NCI-H1048 (cell line): ENCODE results near the gene RNF212.
A peak's percentile ranks its signal among the peaks of the same experiment; 100 is the strongest.
"Not testable (repeated sequence)": the region's sequence is repeated elsewhere in the genome, so short reads cannot be mapped to it uniquely, and the experiment has no call there.

Experiments used
- DNase-seq: peaks from one replicate; lab custom pipeline; 2025; lab: John Stamatoyannopoulos, UW

Gene RNF212

DNA sequence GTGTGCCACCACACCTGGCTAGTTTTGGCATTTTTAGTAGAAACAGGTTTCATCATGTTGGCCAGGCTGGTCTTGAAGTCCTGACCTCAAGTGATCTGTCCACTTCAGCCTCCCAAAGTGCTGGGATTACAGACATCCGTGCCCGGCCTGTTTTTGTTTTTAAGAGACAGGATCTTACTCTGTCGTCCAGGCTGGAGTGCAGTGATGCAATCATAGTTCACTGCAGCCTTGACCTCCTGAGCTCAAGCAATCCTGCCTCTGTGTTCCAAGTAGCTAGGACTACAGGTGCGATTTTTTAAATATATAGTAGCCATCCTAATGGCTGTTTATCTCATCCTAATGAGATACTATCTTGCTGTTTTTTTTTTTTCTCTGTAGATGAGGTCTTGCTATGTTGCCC lies 47.6 kb downstream of the RNF212 start:
- DNase-seq, result no peak

DNA sequence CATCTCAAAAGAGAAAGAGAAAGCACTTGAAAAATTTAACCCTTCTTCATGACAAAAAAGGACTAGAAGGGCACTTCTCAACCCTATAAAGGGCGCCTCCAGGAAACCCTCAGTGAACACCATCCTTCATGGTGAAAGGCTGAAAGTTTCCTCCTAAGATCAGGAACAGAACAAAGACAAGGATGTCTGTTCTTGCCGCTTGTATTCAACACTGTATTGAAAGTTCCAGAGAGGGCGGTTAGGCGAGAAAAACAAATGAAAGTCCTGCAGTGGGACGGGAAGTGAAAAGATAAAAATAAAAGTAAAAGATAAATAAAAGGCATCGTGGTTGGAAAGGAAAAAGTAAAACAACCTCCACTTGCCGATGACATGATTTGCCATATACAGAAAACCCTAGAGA lies 50.9 kb downstream of the RNF212 start:
- DNase-seq, result no peak

DNA sequence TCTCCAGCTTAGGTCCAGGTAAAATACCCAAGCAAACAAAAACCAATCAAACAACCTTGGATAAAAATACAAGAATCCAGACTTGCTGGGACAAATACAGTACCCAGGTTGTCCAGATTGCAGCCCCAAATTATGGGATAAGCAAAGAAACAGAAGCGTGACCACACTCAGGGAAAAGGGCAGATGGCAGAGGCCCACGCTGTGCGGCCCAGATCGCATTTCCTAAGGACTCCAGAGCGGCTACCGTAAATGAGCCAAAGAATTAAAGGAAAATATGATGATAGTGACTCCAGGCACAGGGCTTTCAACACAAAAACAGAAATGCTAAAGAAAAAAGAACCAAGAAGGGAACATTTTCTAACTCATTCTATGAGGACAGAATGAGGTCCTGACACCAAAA lies 51.6 kb downstream of the RNF212 start:
- no peak for DNase-seq

DNA sequence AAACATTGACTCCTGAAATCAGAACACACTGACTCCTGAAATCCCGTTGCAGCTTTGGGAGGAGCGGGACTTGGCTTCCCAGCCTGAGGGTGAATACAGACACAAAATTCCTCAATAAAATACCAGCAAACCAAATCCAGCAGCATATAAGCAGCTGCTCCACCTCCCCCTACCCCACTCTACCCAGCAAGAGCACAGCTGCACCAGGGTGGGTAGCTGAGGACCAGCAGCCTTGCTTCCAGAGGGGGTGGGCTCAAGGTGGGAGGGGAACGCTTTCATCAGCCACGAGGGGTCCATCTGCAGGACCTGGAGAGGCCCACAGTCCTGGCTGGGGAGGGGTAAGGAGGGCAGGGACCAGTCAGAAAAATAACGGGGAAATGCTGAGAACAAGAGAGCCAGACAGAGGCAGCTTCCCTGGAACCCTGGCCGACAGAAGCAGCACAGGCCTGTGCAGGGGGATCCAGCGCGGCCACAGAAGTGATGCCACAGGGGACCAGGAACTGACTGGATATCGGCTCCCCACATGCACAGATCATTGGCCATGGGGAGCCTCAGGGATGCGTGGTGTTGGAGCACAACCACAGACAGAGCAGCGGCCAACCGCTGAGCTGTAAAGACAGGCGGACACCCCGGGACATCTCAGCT lies 52.2 kb downstream of the RNF212 start:
- DNase-seq, result no peak

DNA sequence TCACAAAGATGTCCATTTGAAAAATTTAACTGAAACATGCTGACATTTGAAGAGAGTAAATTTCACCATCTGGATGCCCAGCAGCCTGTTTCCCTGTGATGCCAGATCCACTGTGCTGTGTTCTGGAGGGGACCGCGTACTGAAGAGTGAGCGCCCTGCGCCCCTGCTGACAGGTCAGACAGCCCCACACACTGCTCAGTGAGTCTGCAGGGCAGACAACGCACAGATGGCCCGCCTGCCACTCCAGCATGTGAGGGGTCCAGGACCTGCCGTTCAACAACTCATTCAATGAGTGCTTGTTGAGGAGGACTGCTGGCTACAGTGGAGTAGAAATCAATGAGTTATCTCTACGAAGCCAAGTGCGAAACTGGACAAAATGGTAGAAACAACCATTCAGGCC lies 52.7 kb downstream of the RNF212 start:
- no peak for DNase-seq

DNA sequence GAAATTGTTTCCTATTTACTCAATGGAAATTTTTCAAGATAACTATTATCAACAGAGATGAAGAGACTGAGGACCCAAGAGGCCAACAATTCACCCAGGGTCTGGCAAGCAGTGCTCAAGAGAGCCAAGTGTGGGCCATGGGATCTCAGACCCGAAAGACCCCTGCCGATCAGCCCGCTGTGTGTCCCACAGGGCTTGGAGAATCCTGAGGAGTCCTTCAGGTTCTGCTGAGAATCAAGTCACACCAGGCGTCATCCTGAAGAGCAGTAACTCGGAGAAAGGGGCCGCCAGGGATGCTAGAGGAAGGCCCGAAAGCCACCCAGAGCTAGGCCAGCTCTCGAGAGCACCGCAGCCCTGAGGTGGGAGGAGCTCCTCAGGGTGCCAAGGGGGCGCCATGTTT lies 53.2 kb downstream of the RNF212 start:
- no peak for DNase-seq

DNA sequence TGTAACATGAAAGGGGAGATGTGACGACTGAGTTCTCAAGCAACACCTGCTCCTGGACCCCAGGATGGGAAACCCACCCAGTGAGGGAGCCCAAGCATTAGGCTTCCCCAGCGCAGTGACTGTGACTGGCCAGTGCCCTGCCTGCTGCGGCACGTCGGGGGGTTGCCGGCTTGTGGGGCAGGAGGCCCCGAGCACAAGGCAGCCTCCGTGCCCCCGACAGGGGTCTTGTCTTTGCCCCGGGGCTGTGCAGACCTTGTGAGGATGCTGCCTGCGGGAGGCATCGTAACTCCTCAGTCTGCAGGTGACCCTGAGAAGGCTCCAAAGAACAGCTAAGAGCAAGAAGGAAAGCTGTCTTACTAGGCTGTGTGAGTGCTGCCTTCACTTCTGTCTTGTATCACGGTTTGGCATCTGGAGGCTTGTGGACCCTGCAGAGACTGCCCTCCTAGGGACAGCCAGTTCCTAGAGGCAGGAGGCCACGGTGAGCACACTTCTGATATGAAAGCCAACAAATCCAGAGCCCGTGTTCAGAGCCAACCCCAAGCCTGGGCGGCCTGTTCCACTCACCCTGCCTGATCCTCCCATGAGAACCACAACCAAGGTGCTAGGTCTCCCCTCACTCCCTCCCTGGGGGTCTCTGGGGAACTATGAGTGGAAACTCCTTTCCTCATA lies 54.2 kb downstream of the RNF212 start:
- no peak for DNase-seq

DNA sequence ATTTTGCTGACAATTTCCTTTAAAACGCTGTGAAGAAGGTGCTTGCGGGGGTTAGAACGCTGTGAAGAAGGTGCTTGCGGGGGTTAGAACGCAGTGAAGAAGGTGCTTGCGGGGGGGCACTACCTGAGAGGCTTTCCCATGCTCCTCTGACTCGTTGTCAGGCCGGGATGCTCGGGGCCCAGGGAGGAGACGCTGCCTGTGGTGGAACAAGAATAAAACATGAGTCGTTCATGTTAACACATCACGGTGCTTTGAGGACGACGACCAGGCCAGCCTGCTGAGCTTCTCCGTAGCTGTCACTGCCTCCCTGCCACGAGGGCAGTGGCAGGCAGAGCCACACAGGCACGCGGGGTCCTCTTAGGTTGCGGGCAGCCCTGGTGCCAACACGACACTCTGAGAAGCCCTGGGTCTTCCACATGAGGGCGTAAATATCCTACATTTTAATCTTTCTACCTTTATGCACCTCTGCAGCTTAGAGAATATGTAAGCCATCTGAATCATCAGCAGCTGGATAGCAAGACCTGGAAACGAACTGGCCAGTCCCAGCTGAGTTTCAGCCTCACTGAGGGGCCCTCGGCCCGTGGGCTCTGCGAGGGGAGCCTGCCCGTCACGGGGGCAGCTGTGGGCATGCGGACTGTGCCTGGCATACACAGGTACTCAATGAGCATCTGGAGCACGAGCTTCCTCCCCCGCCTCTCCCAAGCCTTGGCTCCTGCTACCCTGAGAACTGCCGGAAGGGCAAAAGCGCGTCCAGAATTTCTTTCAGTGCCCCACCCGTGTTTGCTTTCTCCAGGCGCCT lies 55.0 kb downstream of the RNF212 start:
- no peak for DNase-seq

DNA sequence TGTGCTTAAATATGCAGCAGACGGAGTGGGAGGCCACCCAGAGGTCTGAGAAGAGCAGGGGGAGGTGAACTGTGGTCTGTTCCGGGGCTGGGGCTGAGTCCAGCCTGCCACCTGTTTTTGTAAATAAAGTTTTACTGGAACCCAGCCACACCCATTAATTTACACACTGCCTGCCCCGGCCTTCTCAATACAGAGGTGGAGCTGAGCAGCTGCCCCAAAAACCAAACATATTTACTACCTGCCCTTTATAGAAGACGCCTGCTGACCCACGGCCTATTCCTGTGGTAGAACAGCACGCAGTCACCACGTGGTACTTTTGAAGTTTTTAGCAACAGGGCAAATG lies 56.0 kb downstream of the RNF212 start:
- DNase-seq, result no peak

DNA sequence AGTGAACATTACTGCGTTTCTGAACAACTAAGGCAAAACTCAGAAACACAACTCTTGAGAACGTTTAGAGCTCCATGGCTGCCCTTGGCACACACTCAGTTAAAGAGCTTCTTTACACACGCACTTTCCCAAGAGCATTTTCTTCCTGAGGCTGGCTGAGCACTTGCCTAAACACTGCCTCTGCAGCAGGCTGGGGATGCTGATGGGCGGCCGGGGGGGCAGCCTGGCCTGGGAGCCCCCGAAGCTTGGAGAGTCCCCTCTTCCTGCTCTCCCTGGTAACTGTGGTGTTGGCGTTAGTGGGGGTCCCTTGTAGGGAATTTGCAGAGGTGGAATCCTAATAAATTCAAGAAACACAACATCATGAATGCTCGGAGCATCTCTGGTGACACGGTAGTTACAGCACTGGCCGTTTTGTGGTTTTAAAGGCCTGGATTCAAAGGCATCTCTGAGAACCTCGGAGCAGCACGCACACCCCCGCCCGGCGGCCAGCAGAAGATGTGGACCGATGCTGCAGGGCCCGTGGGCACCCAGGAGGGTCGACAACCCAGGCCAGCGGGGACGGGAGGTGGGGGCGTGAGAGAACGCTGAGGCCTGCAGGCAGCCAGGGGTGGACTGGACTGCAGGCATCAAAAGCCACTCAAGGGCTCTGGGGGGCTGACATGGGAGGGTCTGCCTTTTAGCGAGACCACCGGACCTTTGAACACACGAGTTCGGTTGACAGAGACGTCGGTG lies 56.5 kb downstream of the RNF212 start:
- DNase-seq, result no peak

DNA sequence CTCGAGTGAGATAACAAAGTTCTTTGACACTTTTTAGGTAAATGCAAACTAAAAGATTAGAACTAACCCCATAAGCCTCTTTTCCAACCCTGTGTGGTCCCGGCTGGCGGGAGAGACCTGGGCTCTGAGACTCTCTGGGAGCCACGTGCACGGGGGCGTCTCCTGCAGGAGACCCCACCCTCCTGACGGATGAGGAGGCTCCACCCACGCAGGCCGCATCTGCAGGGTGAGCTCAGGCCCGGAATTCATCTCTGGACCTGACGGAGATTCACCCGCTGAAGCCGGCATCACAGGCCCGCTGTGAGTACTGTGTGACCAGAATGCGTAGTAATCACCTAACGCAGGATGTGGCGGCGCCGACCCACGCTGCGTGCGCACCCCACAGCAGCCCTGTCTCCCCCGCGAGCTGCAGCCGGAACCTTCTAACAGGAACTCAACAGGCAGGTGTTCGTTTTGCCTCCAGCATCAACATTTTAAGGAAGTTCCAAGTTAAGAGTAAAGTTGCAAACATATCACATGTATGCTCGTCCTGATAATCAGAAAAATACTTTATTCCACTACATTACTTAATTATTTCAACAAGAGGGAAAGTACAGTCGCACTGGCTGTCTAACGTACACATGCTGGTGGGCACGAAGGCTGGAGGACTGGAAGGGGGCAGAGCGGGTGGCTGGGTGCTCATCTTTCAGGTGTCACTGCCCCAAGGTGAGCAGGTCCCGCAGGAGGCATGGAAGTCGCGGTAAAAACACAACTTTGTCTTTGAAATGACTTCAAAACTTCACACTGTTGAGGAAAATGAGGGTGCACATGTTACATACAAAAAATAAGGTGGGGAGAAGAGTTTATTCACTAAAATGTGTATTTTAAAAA lies 57.4 kb downstream of the RNF212 start:
- DNase-seq, result peak; percentile 5

DNA sequence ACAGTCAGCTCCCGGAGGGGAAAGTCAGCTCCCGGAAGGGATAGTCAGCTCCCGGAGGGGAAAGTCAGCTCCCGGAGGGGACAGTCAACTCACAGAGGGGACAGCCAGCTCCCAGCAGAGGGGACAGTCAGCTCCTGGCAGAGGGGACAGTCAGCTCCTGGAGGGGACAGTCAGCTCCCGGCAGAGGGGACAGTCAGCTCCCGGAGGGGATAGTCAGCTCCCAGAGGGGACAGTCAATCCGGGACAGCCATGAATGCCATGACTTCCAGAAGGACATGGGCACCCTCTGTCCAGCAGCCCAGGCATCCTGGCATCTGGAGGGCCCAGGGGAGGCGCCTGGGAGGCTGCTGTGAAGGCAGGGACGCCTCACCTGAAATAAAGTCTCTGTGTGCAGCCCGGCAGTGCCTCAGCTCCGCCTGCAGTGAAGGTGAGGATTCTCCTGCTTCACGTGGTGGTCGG lies 58.1 kb downstream of the RNF212 start:
- DNase-seq, result not testable (repeated sequence)

DNA sequence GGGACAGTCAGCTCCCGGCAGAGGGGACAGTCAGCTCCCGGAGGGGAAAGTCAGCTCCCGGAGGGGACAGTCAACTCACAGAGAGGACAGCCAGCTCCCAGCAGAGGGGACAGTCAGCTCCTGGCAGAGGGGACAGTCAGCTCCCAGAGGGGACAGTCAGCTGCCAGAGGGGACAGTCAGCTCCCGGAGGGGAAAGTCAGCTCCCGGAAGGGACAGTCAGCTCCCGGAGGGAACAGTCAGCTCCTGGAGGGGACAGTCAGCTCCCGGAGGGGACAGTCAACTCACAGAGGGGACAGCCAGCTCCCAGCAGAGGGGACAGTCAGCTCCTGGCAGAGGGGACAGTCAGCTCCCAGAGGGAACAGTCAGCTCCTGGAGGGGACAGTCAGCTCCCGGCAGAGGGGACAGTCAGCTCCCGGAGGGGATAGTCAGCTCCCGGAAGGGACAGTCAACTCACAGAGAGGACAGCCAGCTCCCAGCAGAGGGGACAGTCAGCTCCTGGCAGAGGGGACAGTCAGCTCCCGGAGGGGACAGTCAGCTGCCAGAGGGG lies 58.6 kb downstream of the RNF212 start:
- DNase-seq, result not testable (repeated sequence)

DNA sequence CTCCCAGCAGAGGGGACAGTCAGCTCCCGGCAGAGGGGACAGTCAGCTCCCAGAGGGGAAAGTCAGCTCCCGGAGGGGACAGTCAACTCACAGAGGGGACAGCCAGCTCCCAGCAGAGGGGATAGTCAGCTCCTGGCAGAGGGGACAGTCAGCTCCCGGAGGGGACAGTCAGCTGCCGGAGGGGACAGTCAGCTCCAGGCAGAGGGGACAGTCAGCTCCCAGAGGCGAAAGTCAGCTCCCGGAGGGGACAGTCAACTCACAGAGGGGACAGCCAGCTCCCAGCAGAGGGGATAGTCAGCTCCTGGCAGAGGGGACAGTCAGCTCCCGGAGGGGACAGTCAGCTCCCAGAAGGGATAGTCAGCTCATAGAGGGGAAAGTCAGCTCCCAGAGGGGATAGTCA lies 59.5 kb downstream of the RNF212 start:
- DNase-seq, result not testable (repeated sequence)

DNA sequence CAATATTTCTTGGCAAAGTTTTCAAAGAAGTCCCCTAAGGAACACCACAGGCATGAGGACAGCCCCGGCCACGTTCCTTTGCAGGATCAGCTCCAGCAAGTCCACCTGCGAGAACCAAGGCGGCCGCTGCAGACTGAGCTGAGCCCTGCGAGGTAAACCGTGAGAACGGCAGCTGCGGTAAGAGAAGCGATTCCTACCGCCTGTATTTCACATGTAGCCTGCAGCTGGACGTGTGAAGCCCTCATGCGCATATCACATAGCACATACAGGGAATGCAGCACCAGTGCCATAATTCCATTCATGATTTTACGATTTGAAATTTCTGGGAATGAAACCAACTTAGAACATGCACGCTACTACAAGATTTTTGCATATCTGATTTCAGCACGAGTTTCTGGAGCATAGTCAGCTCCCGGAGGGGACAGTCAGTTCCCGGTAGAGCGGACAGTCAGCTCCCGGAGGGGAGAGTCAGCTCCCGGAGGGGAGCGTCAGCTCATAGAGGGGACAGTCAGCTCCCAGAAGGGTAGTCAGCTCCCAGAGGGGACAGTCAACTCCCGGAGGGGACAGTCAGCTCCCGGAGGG lies 60.2 kb downstream of the RNF212 start:
- no peak for DNase-seq

DNA sequence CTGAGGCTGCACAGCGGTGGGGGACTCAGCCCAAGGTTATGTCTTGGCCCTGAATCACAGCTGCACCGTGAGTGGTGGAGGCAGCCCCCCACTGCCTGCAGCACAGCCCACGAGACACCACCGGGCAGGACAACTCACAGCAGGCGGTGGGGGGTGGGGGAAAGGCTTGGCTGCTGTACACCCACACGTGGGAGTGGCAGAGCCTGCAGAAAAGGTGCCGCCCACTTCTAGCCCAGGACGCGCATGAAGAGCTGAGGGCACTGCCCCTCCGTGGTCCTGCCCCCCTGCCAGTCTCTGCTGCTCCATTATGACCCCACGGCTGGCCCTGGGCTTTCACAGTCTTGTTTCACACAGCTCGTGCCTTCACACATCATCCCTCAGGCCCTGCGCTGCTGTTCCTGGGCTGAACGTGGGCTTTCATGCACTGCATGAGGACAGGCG lies 61.1 kb downstream of the RNF212 start:
- no peak for DNase-seq

DNA sequence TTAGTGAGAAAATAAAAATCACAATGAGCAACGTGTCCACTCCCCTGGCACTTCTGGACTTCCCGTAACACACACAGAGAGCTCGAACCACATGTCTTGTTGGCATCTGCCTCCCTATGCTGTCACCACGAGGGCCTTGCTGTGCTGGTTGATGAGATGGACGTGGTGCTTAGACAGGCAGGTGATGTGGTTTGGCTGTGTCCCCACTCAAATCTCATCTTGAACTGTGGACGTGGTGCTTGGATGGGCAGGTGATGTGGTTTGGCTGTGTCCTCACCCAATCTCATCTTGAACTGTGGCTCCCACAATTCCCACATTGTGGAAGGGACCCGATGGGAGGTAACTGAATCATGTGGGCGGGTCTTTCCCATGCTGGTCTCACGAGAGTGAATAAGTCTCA lies 61.9 kb downstream of the RNF212 start:
- no peak for DNase-seq

DNA sequence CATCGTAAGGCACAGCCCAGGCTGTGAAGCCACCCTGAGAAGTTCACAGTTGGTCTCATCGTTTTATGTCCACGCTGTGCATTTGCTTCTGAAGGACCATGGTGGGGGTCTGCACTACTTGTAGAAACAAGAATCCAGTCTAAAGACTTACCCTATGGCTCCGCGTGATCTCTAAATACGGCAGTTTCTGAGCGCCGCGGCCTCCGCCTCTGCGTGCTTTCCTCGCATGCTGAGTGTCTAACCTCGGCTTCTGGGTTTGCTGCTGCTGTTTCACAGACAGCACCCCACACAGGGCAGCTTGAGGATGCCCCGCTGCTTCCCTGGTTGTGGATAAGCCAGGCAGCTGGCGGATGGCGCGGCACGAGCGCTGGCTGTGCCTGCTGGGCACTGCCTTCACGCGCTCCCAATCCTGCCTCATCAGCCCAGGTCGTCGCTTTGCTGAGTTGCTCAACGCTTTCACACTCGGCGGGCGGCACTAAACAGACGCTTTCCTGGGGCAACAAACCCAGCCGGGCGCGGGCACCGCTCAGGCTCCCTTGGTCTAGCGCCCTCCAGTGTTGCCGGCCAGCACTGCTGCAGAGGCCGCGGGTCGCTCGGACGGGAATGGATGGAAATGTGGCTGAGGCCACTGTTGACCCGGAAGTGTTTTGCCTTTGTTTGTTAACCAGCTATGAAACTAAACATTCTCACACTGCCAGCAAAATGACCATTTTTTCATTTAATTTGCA lies 62.7 kb downstream of the RNF212 start:
- no peak for DNase-seq

DNA sequence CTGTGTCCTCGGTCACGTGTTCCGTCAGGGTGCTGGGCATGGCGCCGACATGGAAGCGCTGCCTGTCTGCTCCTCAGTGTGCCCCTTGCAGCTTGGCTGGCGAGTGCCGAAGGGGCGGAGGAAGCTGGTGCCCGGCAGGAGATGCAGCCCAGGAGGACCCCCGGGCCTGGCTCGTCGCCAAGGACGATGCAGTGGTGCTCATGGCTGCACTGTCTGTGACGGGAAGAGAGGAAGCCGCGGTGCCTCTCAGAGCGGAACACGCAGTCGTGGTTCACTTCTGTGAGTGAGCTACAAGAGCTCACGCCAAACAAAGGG lies 63.8 kb downstream of the RNF212 start:
- DNase-seq, result no peak
